GM23338 (cell line): ENCODE data around the gene SERGEF. TPM values are rescaled to one million over a fixed set of nuclear protein-coding genes. Genes with fewer than 3 reads are reported as not detected.

Source experiments
- ATAC-seq: fragments of 200-7000 bp; cut with Tn5 transposase; 3 replicates; pipeline ENCODE4 v1.9.1; 2020
- DNase-seq: peaks from one replicate; pipeline ENCODE4 v3.0.0-alpha.2; 2015; ENCODE audit warnings: low spot score
- H2AFZ ChIP-seq: fragments of 200-600 bp; sonication (generic); 2 replicates; pipeline ENCODE4 v1.8.0; 2016; ENCODE audit warnings: antibody characterized with exemption, mild to moderate bottlenecking, moderate library complexity
- H3F3A ChIP-seq: fragments of 200-600 bp; sonication (generic); replicated peaks from 2 replicates; pipeline ENCODE4 v1.8.0; 2017; ENCODE audit warnings: antibody characterized with exemption, mixed run types, low read depth
- H3K27ac ChIP-seq: fragments of 200-600 bp; sonication (generic); 2 replicates; pipeline ENCODE4 v1.6.1; 2016; ENCODE audit warnings: low read depth
- H3K27me3 ChIP-seq: fragments of 200-600 bp; sonication (generic); 2 replicates; pipeline ENCODE4 v1.8.0; 2016; ENCODE audit warnings: mild to moderate bottlenecking, mixed run types, moderate library complexity; ENCODE audit not compliant: insufficient read depth
- H3K36me3 ChIP-seq: fragments of 200-600 bp; sonication (generic); 2 replicates; pipeline ENCODE4 v1.8.0; 2016; ENCODE audit warnings: mild to moderate bottlenecking; ENCODE audit not compliant: insufficient read depth
- H3K4me1 ChIP-seq: fragments of 200-600 bp; sonication (generic); 2 replicates; pipeline ENCODE4 v1.8.0; 2016; ENCODE audit warnings: mild to moderate bottlenecking, moderate library complexity; ENCODE audit not compliant: insufficient read depth
- H3K4me2 ChIP-seq: fragments of 200-600 bp; sonication (generic); 2 replicates; pipeline ENCODE4 v1.7.1; 2017; ENCODE audit warnings: mixed run types
- H3K4me3 ChIP-seq: fragments of 200-600 bp; sonication (generic); 2 replicates; pipeline ENCODE4 v1.6.1; 2016; ENCODE audit warnings: mixed run types
- H3K79me2 ChIP-seq: fragments of 200-600 bp; sonication (generic); replicated peaks from 2 replicates; pipeline ENCODE4 v1.8.0; 2017; ENCODE audit warnings: mild to moderate bottlenecking; ENCODE audit not compliant: insufficient read depth
- H3K9me2 ChIP-seq: fragments of 200-600 bp; sonication (generic); 2 replicates; pipeline ENCODE4 v1.8.0; 2017; ENCODE audit not compliant: insufficient read depth
- H4K20me1 ChIP-seq: fragments of 200-600 bp; sonication (generic); replicated peaks from 2 replicates; pipeline ENCODE4 v1.8.0; 2017; ENCODE audit warnings: mild to moderate bottlenecking; ENCODE audit not compliant: insufficient read depth
- H3K27ac Mint-ChIP-seq: 2 replicates; pipeline ENCODE4 v1.8.0; 2020; ENCODE audit warnings: inconsistent platforms, mild to moderate bottlenecking, moderate library complexity, mixed read lengths
- H3K27me3 Mint-ChIP-seq: 3 replicates; pipeline ENCODE4 v1.8.0; 2022; ENCODE audit warnings: low read depth, mild to moderate bottlenecking, moderate library complexity, mixed read lengths, inconsistent platforms; ENCODE audit not compliant: insufficient read depth, poor library complexity
- H3K36me3 Mint-ChIP-seq: 3 replicates; pipeline ENCODE4 v1.8.0; 2021; ENCODE audit warnings: low read depth, mild to moderate bottlenecking, inconsistent platforms, moderate library complexity, mixed read lengths
- H3K4me1 Mint-ChIP-seq: 3 replicates; pipeline ENCODE4 v1.8.0; 2020; ENCODE audit warnings: mild to moderate bottlenecking, inconsistent platforms, mixed read lengths
- H3K4me3 Mint-ChIP-seq: 3 replicates; pipeline ENCODE4 v1.8.0; 2021; ENCODE audit warnings: moderate library complexity, mild to moderate bottlenecking, inconsistent platforms, mixed read lengths
- H3K9me3 Mint-ChIP-seq: 3 replicates; pipeline ENCODE4 v1.8.0; 2020; ENCODE audit warnings: moderate library complexity, mild to moderate bottlenecking, inconsistent platforms, mixed read lengths
- EZH2 ChIP-seq: fragments of 200-600 bp; sonication (generic); IDR thresholded peaks from one replicate; pipeline ENCODE4 v1.8.0; 2017; ENCODE audit warnings: antibody characterized with exemption, mild to moderate bottlenecking, low read depth; ENCODE audit not compliant: unreplicated experiment
- JUNB ChIP-seq: IDR thresholded peaks from one replicate; pipeline ENCODE4 v1.6.1; 2016; ENCODE audit warnings: antibody characterized with exemption; ENCODE audit not compliant: unreplicated experiment
- POLR2AphosphoS5 ChIP-seq: IDR thresholded peaks from 2 replicates; pipeline ENCODE4 v1.6.1; 2016; ENCODE audit warnings: antibody characterized with exemption, low read depth
- STAT1 ChIP-seq: IDR thresholded peaks from one replicate; pipeline ENCODE4 v1.6.1; 2016; ENCODE audit warnings: antibody characterized with exemption; ENCODE audit not compliant: unreplicated experiment
- ZNF114 ChIP-seq: fragments of 250-450 bp; sonication (Bioruptor Pico); IDR thresholded peaks from 2 replicates; pipeline ENCODE4 v1.5.0; 2020; ENCODE audit warnings: mild to moderate bottlenecking, moderate library complexity
- ZNF331 ChIP-seq: fragments of 250-450 bp; sonication (Bioruptor Pico); IDR thresholded peaks from 2 replicates; pipeline ENCODE4 v1.5.0; 2020; ENCODE audit warnings: low read depth, mild to moderate bottlenecking, moderate library complexity
- polyA plus RNA-seq: library from polyadenylated mRNA; unstranded; fragments of >200 nt; fragmentation: Nextera tagmentation; extraction: Ambion mirVana; gene quantifications from 2 replicates; pipeline ENCODE4 v1.2.1, GENCODE V29; 2016
- total RNA-seq: library from RNA; depleted of rRNA; stranded (reverse); fragments of >200 nt; shearing (Covaris generic); gene quantifications from 2 replicates; pipeline ENCODE4 v1.2.3, GENCODE V29; 2014
- TF ChIP-seq, protein P1 (sequence below), 2 experiments: fragments of 200-600 bp in 1 of 2; sonication (generic) in 1 of 2; conservative IDR thresholded peaks; 2 replicates each; pipeline versions ENCODE4 v1.5.1 to v1.6.1; 2016 to 2017; ENCODE audit warnings: antibody characterized with exemption in 2 of 2, low read depth in 2 of 2, mild to moderate bottlenecking in 2 of 2, moderate library complexity in 1 of 2
- TF ChIP-seq, protein P2 (sequence below): IDR thresholded peaks from 2 replicates; pipeline ENCODE4 v1.6.1; 2016; ENCODE audit warnings: antibody characterized with exemption
- TF ChIP-seq, protein P3 (sequence below): IDR thresholded peaks from one replicate; pipeline ENCODE4 v1.6.1; 2018; ENCODE audit warnings: antibody characterized with exemption; ENCODE audit not compliant: unreplicated experiment
- TF ChIP-seq, protein P4 (sequence below): fragments of 250-450 bp; sonication (Bioruptor Pico); IDR thresholded peaks from 2 replicates; pipeline ENCODE4 v1.5.0; 2020; ENCODE audit warnings: mild to moderate bottlenecking, moderate library complexity

SERGEF gene
- total and polyA plus RNA-seq, 2 experiments from 2014 or later = 24.2 to 27.9 TPM

DNA sequence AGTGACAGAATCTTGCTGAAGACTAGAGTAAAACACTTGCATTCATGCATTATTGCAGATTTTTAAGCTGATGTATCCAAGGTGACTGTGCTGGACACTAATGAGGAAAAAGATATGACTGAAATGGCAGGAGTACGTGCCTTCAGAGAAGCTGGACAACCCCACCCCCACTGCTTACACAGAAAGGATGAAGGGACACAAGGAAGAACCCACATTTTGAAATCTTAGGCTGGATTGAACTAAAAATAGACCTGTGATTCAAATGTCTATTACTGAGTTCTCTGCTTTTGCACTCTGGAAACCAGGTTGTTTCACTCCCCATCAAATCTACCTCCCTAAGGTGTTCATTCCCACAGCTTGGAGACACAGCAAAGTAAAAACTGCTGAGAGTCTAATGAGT, 161.2 kb downstream of the SERGEF start (continued):
- TF ChIP-seq, protein P1, sequence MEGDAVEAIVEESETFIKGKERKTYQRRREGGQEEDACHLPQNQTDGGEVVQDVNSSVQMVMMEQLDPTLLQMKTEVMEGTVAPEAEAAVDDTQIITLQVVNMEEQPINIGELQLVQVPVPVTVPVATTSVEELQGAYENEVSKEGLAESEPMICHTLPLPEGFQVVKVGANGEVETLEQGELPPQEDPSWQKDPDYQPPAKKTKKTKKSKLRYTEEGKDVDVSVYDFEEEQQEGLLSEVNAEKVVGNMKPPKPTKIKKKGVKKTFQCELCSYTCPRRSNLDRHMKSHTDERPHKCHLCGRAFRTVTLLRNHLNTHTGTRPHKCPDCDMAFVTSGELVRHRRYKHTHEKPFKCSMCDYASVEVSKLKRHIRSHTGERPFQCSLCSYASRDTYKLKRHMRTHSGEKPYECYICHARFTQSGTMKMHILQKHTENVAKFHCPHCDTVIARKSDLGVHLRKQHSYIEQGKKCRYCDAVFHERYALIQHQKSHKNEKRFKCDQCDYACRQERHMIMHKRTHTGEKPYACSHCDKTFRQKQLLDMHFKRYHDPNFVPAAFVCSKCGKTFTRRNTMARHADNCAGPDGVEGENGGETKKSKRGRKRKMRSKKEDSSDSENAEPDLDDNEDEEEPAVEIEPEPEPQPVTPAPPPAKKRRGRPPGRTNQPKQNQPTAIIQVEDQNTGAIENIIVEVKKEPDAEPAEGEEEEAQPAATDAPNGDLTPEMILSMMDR (conservative IDR thresholded peaks at IDR 0.05; ENCODE audit: low read depth in 2 of 2) = no peak
- TF ChIP-seq JUNB (no peak), STAT1 (no peak), ZNF114 (no peak), POLR2AphosphoS5 (no peak), EZH2 (no peak), ZNF331 (CRISPR knock-in tag) (no peak)
- TF ChIP-seq, protein P2, sequence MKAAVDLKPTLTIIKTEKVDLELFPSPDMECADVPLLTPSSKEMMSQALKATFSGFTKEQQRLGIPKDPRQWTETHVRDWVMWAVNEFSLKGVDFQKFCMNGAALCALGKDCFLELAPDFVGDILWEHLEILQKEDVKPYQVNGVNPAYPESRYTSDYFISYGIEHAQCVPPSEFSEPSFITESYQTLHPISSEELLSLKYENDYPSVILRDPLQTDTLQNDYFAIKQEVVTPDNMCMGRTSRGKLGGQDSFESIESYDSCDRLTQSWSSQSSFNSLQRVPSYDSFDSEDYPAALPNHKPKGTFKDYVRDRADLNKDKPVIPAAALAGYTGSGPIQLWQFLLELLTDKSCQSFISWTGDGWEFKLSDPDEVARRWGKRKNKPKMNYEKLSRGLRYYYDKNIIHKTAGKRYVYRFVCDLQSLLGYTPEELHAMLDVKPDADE = no peak
- TF ChIP-seq, protein P3, sequence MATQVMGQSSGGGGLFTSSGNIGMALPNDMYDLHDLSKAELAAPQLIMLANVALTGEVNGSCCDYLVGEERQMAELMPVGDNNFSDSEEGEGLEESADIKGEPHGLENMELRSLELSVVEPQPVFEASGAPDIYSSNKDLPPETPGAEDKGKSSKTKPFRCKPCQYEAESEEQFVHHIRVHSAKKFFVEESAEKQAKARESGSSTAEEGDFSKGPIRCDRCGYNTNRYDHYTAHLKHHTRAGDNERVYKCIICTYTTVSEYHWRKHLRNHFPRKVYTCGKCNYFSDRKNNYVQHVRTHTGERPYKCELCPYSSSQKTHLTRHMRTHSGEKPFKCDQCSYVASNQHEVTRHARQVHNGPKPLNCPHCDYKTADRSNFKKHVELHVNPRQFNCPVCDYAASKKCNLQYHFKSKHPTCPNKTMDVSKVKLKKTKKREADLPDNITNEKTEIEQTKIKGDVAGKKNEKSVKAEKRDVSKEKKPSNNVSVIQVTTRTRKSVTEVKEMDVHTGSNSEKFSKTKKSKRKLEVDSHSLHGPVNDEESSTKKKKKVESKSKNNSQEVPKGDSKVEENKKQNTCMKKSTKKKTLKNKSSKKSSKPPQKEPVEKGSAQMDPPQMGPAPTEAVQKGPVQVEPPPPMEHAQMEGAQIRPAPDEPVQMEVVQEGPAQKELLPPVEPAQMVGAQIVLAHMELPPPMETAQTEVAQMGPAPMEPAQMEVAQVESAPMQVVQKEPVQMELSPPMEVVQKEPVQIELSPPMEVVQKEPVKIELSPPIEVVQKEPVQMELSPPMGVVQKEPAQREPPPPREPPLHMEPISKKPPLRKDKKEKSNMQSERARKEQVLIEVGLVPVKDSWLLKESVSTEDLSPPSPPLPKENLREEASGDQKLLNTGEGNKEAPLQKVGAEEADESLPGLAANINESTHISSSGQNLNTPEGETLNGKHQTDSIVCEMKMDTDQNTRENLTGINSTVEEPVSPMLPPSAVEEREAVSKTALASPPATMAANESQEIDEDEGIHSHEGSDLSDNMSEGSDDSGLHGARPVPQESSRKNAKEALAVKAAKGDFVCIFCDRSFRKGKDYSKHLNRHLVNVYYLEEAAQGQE = no peak

DNA sequence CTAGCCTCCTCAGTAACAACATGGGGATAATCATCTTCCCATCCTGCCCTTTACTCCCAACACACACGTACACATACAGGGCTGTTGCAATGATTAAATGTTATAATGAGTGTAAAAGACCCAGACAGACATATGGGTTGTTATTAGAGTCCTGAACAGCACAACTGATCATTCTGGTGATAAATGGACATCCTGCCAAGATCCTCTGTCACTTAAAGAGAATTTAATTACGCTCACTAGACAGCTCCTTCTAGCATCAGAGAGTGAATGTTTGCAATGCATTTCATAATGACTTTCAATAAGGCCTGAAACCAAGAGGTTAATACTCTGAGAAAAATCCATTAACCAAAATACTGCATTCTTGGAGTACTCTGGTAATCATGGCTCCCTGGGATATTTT, 162.5 kb downstream of the SERGEF start:
- H3K27ac ChIP-seq = no peak overlapping the region
- H3K27me3 ChIP-seq = no peaks in the 10 kb centered on the region
- H3K79me2 ChIP-seq = no peaks in the 10 kb centered on the region
- H3K4me1 Mint-ChIP-seq = peaks cover 2% of the 10 kb centered on the region; the same call in 2 of the 3 replicates
- H2AFZ ChIP-seq = no peak overlapping the region
- no peaks in the 10 kb centered on the region for H3K9me2 ChIP-seq
- no peaks in the 10 kb centered on the region for H3F3A ChIP-seq
- no peak overlapping the region for H3K27ac Mint-ChIP-seq
- no peak overlapping the region for H3K4me3 ChIP-seq
- DNase-seq = no peak
- ATAC-seq = no peak
- H4K20me1 ChIP-seq = no peaks in the 10 kb centered on the region
- H3K36me3 Mint-ChIP-seq = no peaks in the 10 kb centered on the region
- peaks cover 5% of the 10 kb centered on the region for H3K27me3 Mint-ChIP-seq
- H3K36me3 ChIP-seq = no peaks in the 10 kb centered on the region
- H3K4me1 ChIP-seq = no peaks in the 10 kb centered on the region; the same call in 1 of the 2 replicates
- H3K9me3 Mint-ChIP-seq = no peaks in the 10 kb centered on the region
- no peak overlapping the region for H3K4me3 Mint-ChIP-seq
- H3K4me2 ChIP-seq = no peak overlapping the region
- TF ChIP-seq, protein P4, sequence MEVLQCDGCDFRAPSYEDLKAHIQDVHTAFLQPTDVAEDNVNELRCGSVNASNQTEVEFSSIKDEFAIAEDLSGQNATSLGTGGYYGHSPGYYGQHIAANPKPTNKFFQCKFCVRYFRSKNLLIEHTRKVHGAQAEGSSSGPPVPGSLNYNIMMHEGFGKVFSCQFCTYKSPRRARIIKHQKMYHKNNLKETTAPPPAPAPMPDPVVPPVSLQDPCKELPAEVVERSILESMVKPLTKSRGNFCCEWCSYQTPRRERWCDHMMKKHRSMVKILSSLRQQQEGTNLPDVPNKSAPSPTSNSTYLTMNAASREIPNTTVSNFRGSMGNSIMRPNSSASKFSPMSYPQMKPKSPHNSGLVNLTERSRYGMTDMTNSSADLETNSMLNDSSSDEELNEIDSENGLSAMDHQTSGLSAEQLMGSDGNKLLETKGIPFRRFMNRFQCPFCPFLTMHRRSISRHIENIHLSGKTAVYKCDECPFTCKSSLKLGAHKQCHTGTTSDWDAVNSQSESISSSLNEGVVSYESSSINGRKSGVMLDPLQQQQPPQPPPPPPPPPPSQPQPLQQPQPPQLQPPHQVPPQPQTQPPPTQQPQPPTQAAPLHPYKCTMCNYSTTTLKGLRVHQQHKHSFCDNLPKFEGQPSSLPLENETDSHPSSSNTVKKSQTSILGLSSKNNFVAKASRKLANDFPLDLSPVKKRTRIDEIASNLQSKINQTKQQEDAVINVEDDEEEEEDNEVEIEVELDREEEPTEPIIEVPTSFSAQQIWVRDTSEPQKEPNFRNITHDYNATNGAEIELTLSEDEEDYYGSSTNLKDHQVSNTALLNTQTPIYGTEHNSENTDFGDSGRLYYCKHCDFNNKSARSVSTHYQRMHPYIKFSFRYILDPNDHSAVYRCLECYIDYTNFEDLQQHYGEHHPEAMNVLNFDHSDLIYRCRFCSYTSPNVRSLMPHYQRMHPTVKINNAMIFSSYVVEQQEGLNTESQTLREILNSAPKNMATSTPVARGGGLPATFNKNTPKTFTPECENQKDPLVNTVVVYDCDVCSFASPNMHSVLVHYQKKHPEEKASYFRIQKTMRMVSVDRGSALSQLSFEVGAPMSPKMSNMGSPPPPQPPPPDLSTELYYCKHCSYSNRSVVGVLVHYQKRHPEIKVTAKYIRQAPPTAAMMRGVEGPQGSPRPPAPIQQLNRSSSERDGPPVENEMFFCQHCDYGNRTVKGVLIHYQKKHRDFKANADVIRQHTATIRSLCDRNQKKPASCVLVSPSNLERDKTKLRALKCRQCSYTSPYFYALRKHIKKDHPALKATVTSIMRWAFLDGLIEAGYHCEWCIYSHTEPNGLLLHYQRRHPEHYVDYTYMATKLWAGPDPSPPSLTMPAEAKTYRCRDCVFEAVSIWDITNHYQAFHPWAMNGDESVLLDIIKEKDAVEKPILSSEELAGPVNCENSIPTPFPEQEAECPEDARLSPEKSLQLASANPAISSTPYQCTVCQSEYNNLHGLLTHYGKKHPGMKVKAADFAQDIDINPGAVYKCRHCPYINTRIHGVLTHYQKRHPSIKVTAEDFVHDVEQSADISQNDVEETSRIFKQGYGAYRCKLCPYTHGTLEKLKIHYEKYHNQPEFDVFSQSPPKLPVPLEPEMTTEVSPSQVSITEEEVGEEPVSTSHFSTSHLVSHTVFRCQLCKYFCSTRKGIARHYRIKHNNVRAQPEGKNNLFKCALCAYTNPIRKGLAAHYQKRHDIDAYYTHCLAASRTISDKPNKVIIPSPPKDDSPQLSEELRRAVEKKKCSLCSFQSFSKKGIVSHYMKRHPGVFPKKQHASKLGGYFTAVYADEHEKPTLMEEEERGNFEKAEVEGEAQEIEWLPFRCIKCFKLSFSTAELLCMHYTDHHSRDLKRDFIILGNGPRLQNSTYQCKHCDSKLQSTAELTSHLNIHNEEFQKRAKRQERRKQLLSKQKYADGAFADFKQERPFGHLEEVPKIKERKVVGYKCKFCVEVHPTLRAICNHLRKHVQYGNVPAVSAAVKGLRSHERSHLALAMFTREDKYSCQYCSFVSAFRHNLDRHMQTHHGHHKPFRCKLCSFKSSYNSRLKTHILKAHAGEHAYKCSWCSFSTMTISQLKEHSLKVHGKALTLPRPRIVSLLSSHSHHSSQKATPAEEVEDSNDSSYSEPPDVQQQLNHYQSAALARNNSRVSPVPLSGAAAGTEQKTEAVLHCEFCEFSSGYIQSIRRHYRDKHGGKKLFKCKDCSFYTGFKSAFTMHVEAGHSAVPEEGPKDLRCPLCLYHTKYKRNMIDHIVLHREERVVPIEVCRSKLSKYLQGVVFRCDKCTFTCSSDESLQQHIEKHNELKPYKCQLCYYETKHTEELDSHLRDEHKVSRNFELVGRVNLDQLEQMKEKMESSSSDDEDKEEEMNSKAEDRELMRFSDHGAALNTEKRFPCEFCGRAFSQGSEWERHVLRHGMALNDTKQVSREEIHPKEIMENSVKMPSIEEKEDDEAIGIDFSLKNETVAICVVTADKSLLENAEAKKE (CRISPR knock-in tag) = no peak
- TF ChIP-seq, protein P1 (conservative IDR thresholded peaks at IDR 0.05; ENCODE audit: low read depth in 2 of 2) = no peak
- no peak for TF ChIP-seq EZH2
